ENCODE results near the gene PPP1R14B. TPM values are rescaled to one million over a fixed set of nuclear protein-coding genes. Genes with fewer than 3 reads are reported as not detected.

PPP1R14B gene
- total RNA-seq, 4 donors from 2014 or later: 144 to 444 (median 237) TPM

- intact Hi-C loops (cut with DNase I; ENCODE audit: low total_unique reads) (no loop called here), in situ Hi-C loops (cut with MboI; ENCODE audit: low sequenced_read_pairs in 4 of 4) (no loop called here)
- ATAC-seq: no peak
- Histone ChIP-seq H3K4me3 (no peak overlapping the region), H3K4me1 (peaks cover 12 to 21% of the 10 kb centered on the region in 2 donors), H3K9me3 (no peaks in the 10 kb centered on the region), H3K36me3 (no peaks in the 10 kb centered on the region), H3K27me3 (peaks cover 20 to 31% (median 29%) of the 10 kb centered on the region in 3 donors), H3K27ac (no peak overlapping the region)
- DNase-seq: no peak
- TF ChIP-seq POLR2A (IDR thresholded peaks at IDR 0.05) (no peak), CTCF (IDR thresholded peaks at IDR 0.05 in 4 of 5, conservative IDR thresholded peaks at IDR 0.05 in 1 of 5) (no peak)
Observed at GRCh38 chr11:64289002-64289564, 42.3 kb upstream of the PPP1R14B start.

GRCh38 chr11:64288353-64288750, 41.6 kb upstream of the PPP1R14B start:
- H3K27me3 ChIP-seq: peaks cover 12 to 24% (median 23%) of the 10 kb centered on the region in 3 donors
- intact Hi-C loops (cut with DNase I; ENCODE audit: low total_unique reads): no loop called here

GRCh38 chr11:64287676-64288352, 41.1 kb upstream of the PPP1R14B start:
- no peak for TF ChIP-seq CTCF (IDR thresholded peaks at IDR 0.05 in 4 of 5, conservative IDR thresholded peaks at IDR 0.05 in 1 of 5)
- TF ChIP-seq POLR2A (IDR thresholded peaks at IDR 0.05): no peak
- intact Hi-C loops (cut with DNase I; ENCODE audit: low total_unique reads) (no loop called here), in situ Hi-C loops (cut with MboI; ENCODE audit: low sequenced_read_pairs in 4 of 4) (no loop called here)
- DNase-seq (no peak), ATAC-seq (no peak)
- H3K27me3 ChIP-seq: peaks cover 7 to 18% (median 18%) of the 10 kb centered on the region in 3 donors
- no peaks in the 10 kb centered on the region for H3K9me3 ChIP-seq
- no peaks in the 10 kb centered on the region for H3K36me3 ChIP-seq
- H3K27ac ChIP-seq: no peak overlapping the region
- no peak overlapping the region for H3K4me3 ChIP-seq
- H3K4me1 ChIP-seq: peaks cover 22 to 32% of the 10 kb centered on the region in 2 donors

More at GRCh38 chr11:64288353-64288750, 41.6 kb upstream of the PPP1R14B start:
- no peaks in the 10 kb centered on the region for H3K9me3 ChIP-seq
- H3K4me1 ChIP-seq: peaks cover 19 to 28% of the 10 kb centered on the region in 2 donors
- H3K36me3 ChIP-seq: no peaks in the 10 kb centered on the region
- in situ Hi-C loops (cut with MboI; ENCODE audit: low sequenced_read_pairs in 4 of 4): no loop called here
- H3K27ac ChIP-seq: no peak overlapping the region
- ATAC-seq (no peak), DNase-seq (no peak)
- no peak for TF ChIP-seq CTCF (IDR thresholded peaks at IDR 0.05 in 4 of 5, conservative IDR thresholded peaks at IDR 0.05 in 1 of 5)
- no peak for TF ChIP-seq POLR2A (IDR thresholded peaks at IDR 0.05)
- H3K4me3 ChIP-seq: no peak overlapping the region

- Histone ChIP-seq H3K9me3 (no peaks in the 10 kb centered on the region), H3K4me3 (peak overlapping the region in 1 of 4 donors; percentile 84), H3K4me1 (peaks cover 22 to 25% of the 10 kb centered on the region in 2 donors), H3K27ac (peak overlapping the region; percentile 10 to 97 (median 92)), H3K36me3 (peaks cover 0 to 5% of the 10 kb centered on the region in 2 donors), H3K27me3 (peaks cover 0 to 10% (median 8%) of the 10 kb centered on the region in 3 donors)
- DNase-seq (no peak), ATAC-seq (no peak)
- intact Hi-C loops (cut with DNase I; ENCODE audit: low total_unique reads): no loop called here
- in situ Hi-C loops (cut with MboI; ENCODE audit: low sequenced_read_pairs in 4 of 4): no loop called here
- no peak for TF ChIP-seq POLR2A (IDR thresholded peaks at IDR 0.05)
- no peak for TF ChIP-seq CTCF (IDR thresholded peaks at IDR 0.05 in 4 of 5, conservative IDR thresholded peaks at IDR 0.05 in 1 of 5)
Observed at GRCh38 chr11:64286801-64287159, 40.0 kb upstream of the PPP1R14B start.

All from gastrocnemius medialis (tissue), 4 donors.